ENCODE data around the gene GEMIN2. TPM values are rescaled to one million over a fixed set of nuclear protein-coding genes. Genes with fewer than 3 reads are reported as not detected.
"Not testable (repeated sequence)": the region's sequence is repeated elsewhere in the genome, so short reads cannot be mapped to it uniquely, and the experiment has no call there.

The GEMIN2 gene
- total RNA-seq, 2 experiments from 2014 or later, result 23.1 to 24.9 TPM

- H3K4me1 Mint-ChIP-seq, result peaks cover 27% of the 10 kb centered on the region
Measured at GRCh38 chr14:39174560-39175444, 60.7 kb downstream of the GEMIN2 start, which contains the start of gene PNN. Gene PNN (plus strand): TSS chr14:39175254. CDS start chr14:39175280, 26 bp downstream.

GRCh38 chr14:39175445-39176262 is 61.5 kb downstream of the GEMIN2 start:
- peaks cover 28% of the 10 kb centered on the region for H3K4me1 Mint-ChIP-seq
- peak overlapping the region; percentile 96 for H3K27ac Mint-ChIP-seq
- H3K9me3 Mint-ChIP-seq, result no peaks in the 10 kb centered on the region
- DNase-seq (no peak), ATAC-seq (ENCODE audit: low read depth) (peak; percentile 2)
- peak overlapping the region; percentile 91 for H3K4me3 Mint-ChIP-seq
- POLR2A ChIA-PET, result interaction anchor here (0.9 to 1.7 kb wide), 9 partner anchors 9 to 256 kb away, joined by 3 to 16 read pairs (median 6); partner anchors contain the start of genes FBXO33, GEMIN2 and SEC23A
- H3K36me3 Mint-ChIP-seq, result peaks cover 30% of the 10 kb centered on the region
- H3K27me3 Mint-ChIP-seq, result no peaks in the 10 kb centered on the region

More at GRCh38 chr14:39174560-39175444, 60.7 kb downstream of the GEMIN2 start, which contains the start of gene PNN:
- peak; percentile 92 for ATAC-seq (ENCODE audit: low read depth)
- H3K27me3 Mint-ChIP-seq, result no peaks in the 10 kb centered on the region
- H3K4me3 Mint-ChIP-seq, result peak within 1 kb of the TSS; percentile 91
- H3K9me3 Mint-ChIP-seq, result no peaks in the 10 kb centered on the region
- POLR2A ChIA-PET, result interaction anchor here (0.9 to 1.7 kb wide), 9 partner anchors 10 to 257 kb away, joined by 3 to 16 read pairs (median 6); partner anchors contain the start of genes FBXO33, GEMIN2 and SEC23A
- H3K36me3 Mint-ChIP-seq, result peaks cover 29% of the 10 kb centered on the region
- H3K27ac Mint-ChIP-seq, result peak within 1 kb of the TSS; percentile 96
- DNase-seq, result peak; percentile 91

- no peak for ATAC-seq (ENCODE audit: low read depth)
- Mint-ChIP-seq H3K4me3 (peak overlapping the region; percentile 91), H3K27ac (peak overlapping the region; percentile 96), H3K36me3 (peaks cover 30% of the 10 kb centered on the region), H3K9me3 (no peaks in the 10 kb centered on the region), H3K4me1 (peaks cover 26% of the 10 kb centered on the region), H3K27me3 (no peaks in the 10 kb centered on the region)
- DNase-seq, result no peak
- POLR2A ChIA-PET, result interaction anchor here (1.7 kb wide), 4 partner anchors 8 to 255 kb away, joined by 6 to 16 read pairs (median 9); partner anchors contain the start of genes FBXO33 and SEC23A
Measured at GRCh38 chr14:39176263-39177167, 62.4 kb downstream of the GEMIN2 start.

GRCh38 chr14:39177168-39177545 is 63.0 kb downstream of the GEMIN2 start:
- no peaks in the 10 kb centered on the region for H3K9me3 Mint-ChIP-seq
- DNase-seq, result no peak
- peaks cover 30% of the 10 kb centered on the region for H3K36me3 Mint-ChIP-seq
- no peak for ATAC-seq (ENCODE audit: low read depth)
- peak overlapping the region; percentile 68 for H3K4me3 Mint-ChIP-seq
- POLR2A ChIA-PET, result no interaction called here
- peaks cover 26% of the 10 kb centered on the region for H3K4me1 Mint-ChIP-seq
- peak overlapping the region; percentile 59 for H3K27ac Mint-ChIP-seq
- H3K27me3 Mint-ChIP-seq, result no peaks in the 10 kb centered on the region

GRCh38 chr14:39179042-39179441 is 64.9 kb downstream of the GEMIN2 start:
- Mint-ChIP-seq H3K9me3 (no peaks in the 10 kb centered on the region), H3K36me3 (peaks cover 38% of the 10 kb centered on the region), H3K27ac (no peak overlapping the region), H3K4me1 (peaks cover 24% of the 10 kb centered on the region), H3K27me3 (no peaks in the 10 kb centered on the region), H3K4me3 (peak overlapping the region; percentile 35)
- ATAC-seq (ENCODE audit: low read depth) (no peak), DNase-seq (no peak)
- POLR2A ChIA-PET, result interaction anchor here (0.7 to 1.9 kb wide), 3 partner anchors 9 to 76 kb away, joined by 3 to 16 read pairs (median 3); partner anchors contain the start of genes SEC23A and TRAPPC6B

GRCh38 chr14:39180553-39180952 is 66.4 kb downstream of the GEMIN2 start:
- Mint-ChIP-seq H3K27ac (no peak overlapping the region), H3K36me3 (peaks cover 45% of the 10 kb centered on the region), H3K9me3 (no peaks in the 10 kb centered on the region), H3K27me3 (no peaks in the 10 kb centered on the region), H3K4me3 (no peak overlapping the region), H3K4me1 (peaks cover 20% of the 10 kb centered on the region)
- DNase-seq (no peak), ATAC-seq (ENCODE audit: low read depth) (no peak)
- POLR2A ChIA-PET, result interaction anchor here (0.7 to 1.9 kb wide), 4 partner anchors 9 to 49 kb away, joined by 4 to 16 read pairs (median 6); partner anchors contain the start of gene TRAPPC6B

GRCh38 chr14:39181026-39181692 is 67.0 kb downstream of the GEMIN2 start:
- Mint-ChIP-seq H3K27ac (no peak overlapping the region), H3K4me1 (peaks cover 20% of the 10 kb centered on the region), H3K27me3 (no peaks in the 10 kb centered on the region), H3K36me3 (peaks cover 42% of the 10 kb centered on the region), H3K4me3 (no peak overlapping the region), H3K9me3 (no peaks in the 10 kb centered on the region)
- DNase-seq, result no peak
- no peak for ATAC-seq (ENCODE audit: low read depth)
- POLR2A ChIA-PET, result interaction anchor here (0.7 to 1.1 kb wide), 3 partner anchors 9 to 48 kb away, joined by 4 to 6 read pairs (median 5); no protein-coding TSS in a partner anchor

GRCh38 chr14:39181693-39182047 is 67.5 kb downstream of the GEMIN2 start:
- no peak overlapping the region for H3K27ac Mint-ChIP-seq
- H3K9me3 Mint-ChIP-seq, result no peaks in the 10 kb centered on the region
- H3K27me3 Mint-ChIP-seq, result no peaks in the 10 kb centered on the region
- POLR2A ChIA-PET, result interaction anchor here (1.0 kb wide), 1 partner anchor 47 kb away, joined by 6 read pairs; no protein-coding TSS in a partner anchor
- no peak overlapping the region for H3K4me3 Mint-ChIP-seq
- peaks cover 20% of the 10 kb centered on the region for H3K4me1 Mint-ChIP-seq
- H3K36me3 Mint-ChIP-seq, result peaks cover 44% of the 10 kb centered on the region
- no peak for DNase-seq
- ATAC-seq (ENCODE audit: low read depth), result no peak

- no peak overlapping the region for H3K27ac Mint-ChIP-seq
- no peak for DNase-seq
- H3K36me3 Mint-ChIP-seq, result peaks cover 39% of the 10 kb centered on the region
- peaks cover 16% of the 10 kb centered on the region for H3K4me1 Mint-ChIP-seq
- H3K27me3 Mint-ChIP-seq, result no peaks in the 10 kb centered on the region
- no peaks in the 10 kb centered on the region for H3K9me3 Mint-ChIP-seq
- POLR2A ChIA-PET, result interaction anchor here (0.8 to 1.0 kb wide), 2 partner anchors 13 to 21 kb away, joined by 3 read pairs; partner anchors contain the start of gene TRAPPC6B
- H3K4me3 Mint-ChIP-seq, result no peak overlapping the region
- ATAC-seq (ENCODE audit: low read depth), result no peak
Measured at GRCh38 chr14:39182770-39183684, 68.9 kb downstream of the GEMIN2 start.

GRCh38 chr14:39183685-39184003 is 69.5 kb downstream of the GEMIN2 start:
- H3K9me3 Mint-ChIP-seq; DNase-seq; ATAC-seq (ENCODE audit: low read depth); H3K27me3 Mint-ChIP-seq; H3K27ac Mint-ChIP-seq; H3K4me3 Mint-ChIP-seq: not testable (repeated sequence)
- POLR2A ChIA-PET, result interaction anchor here (1.0 kb wide), 1 partner anchor 13 kb away, joined by 3 read pairs; the partner anchor contains the start of gene TRAPPC6B
- H3K36me3 Mint-ChIP-seq, result peaks cover 38% of the 10 kb centered on the region
- H3K4me1 Mint-ChIP-seq, result peaks cover 20% of the 10 kb centered on the region

Measured in activated naive CD8-positive, alpha-beta T cell treated with anti-CD3 and anti-CD28 coated beads, Interleukin-2, amount 10 ng/mL, durations not matched to agents 7 days and 5 days (primary cell).